ENCODE results near the gene CRYL1. TPM values are rescaled to one million over a fixed set of nuclear protein-coding genes. Genes with fewer than 3 reads are reported as not detected.

CRYL1 gene
- total RNA-seq, 1 donor from 2014 or later: 29.4 TPM

- DNase-seq (ENCODE audit: low spot score in 2 of 2, unreplicated experiment in 2 of 2): no peak
- Mint-ChIP-seq H3K4me3 (no peak overlapping the region), H3K9me3 (no peaks in the 10 kb centered on the region), H3K36me3 (no peaks in the 10 kb centered on the region), H3K27ac (no peak overlapping the region), H3K27me3 (ENCODE audit: low read depth) (no peaks in the 10 kb centered on the region), H3K4me1 (peaks cover 7% of the 10 kb centered on the region)
- no peak for TF ChIP-seq CTCF (IDR thresholded peaks at IDR 0.05; ENCODE audit: unreplicated experiment)
Measured at GRCh38 chr13:20546556-20546955, 20.9 kb upstream of the CRYL1 start.

GRCh38 chr13:20544201-20544923, 18.7 kb upstream of the CRYL1 start:
- Mint-ChIP-seq H3K27me3 (ENCODE audit: low read depth) (no peaks in the 10 kb centered on the region), H3K9me3 (no peaks in the 10 kb centered on the region), H3K4me3 (no peak overlapping the region), H3K4me1 (peaks cover 7% of the 10 kb centered on the region), H3K36me3 (no peaks in the 10 kb centered on the region), H3K27ac (peak overlapping the region; percentile 87)
- no peak for DNase-seq (ENCODE audit: low spot score in 2 of 2, unreplicated experiment in 2 of 2)
- TF ChIP-seq CTCF (IDR thresholded peaks at IDR 0.05; ENCODE audit: unreplicated experiment): no peak

GRCh38 chr13:20536992-20537391, 11.3 kb upstream of the CRYL1 start:
- H3K27me3 Mint-ChIP-seq (ENCODE audit: low read depth): no peaks in the 10 kb centered on the region
- H3K4me1 Mint-ChIP-seq: no peaks in the 10 kb centered on the region
- TF ChIP-seq CTCF (IDR thresholded peaks at IDR 0.05; ENCODE audit: unreplicated experiment): no peak
- H3K4me3 Mint-ChIP-seq: no peak overlapping the region
- H3K27ac Mint-ChIP-seq: no peak overlapping the region
- no peak for DNase-seq (ENCODE audit: low spot score in 2 of 2, unreplicated experiment in 2 of 2)
- H3K36me3 Mint-ChIP-seq: no peaks in the 10 kb centered on the region
- peaks cover 22% of the 10 kb centered on the region for H3K9me3 Mint-ChIP-seq

- H3K4me1 Mint-ChIP-seq: no peaks in the 10 kb centered on the region
- peaks cover 22% of the 10 kb centered on the region for H3K9me3 Mint-ChIP-seq
- no peak overlapping the region for H3K27ac Mint-ChIP-seq
- H3K27me3 Mint-ChIP-seq (ENCODE audit: low read depth): no peaks in the 10 kb centered on the region
- H3K36me3 Mint-ChIP-seq: no peaks in the 10 kb centered on the region
- DNase-seq (ENCODE audit: low spot score in 2 of 2, unreplicated experiment in 2 of 2): no peak
- no peak for TF ChIP-seq CTCF (IDR thresholded peaks at IDR 0.05; ENCODE audit: unreplicated experiment)
- H3K4me3 Mint-ChIP-seq: no peak overlapping the region
Measured at GRCh38 chr13:20534038-20534608, 8.5 kb upstream of the CRYL1 start.

- Mint-ChIP-seq H3K4me1 (peaks cover 12% of the 10 kb centered on the region), H3K4me3 (no peak overlapping the region), H3K27me3 (ENCODE audit: low read depth) (peaks cover 10% of the 10 kb centered on the region), H3K36me3 (no peaks in the 10 kb centered on the region), H3K27ac (no peak overlapping the region), H3K9me3 (no peaks in the 10 kb centered on the region)
- DNase-seq (ENCODE audit: low spot score in 2 of 2, unreplicated experiment in 2 of 2): no peak
- no peak for TF ChIP-seq CTCF (IDR thresholded peaks at IDR 0.05; ENCODE audit: unreplicated experiment)
Measured at GRCh38 chr13:20528452-20528851, 2.8 kb upstream of the CRYL1 start.

All from mesothelial cell of epicardium (in vitro differentiated cells).